GM21526 (cell line): Measurements from ENCODE around the gene ZIC3.

Experiments
- ATAC-seq: cut with Tn5 transposase; IDR thresholded peaks from one replicate; pipeline ENCODE4 v1.9.1; 2021; ENCODE audit warnings: moderate library complexity; ENCODE audit not compliant: unreplicated experiment, low FRiP score

The ZIC3 gene

GRCh38 chrX:137573324-137574101, 7.6 kb downstream of the ZIC3 start:
- no peak for ATAC-seq

- no peak for ATAC-seq
Observed at GRCh38 chrX:137574102-137574783, 8.3 kb downstream of the ZIC3 start.

GRCh38 chrX:137574784-137575293, 8.9 kb downstream of the ZIC3 start:
- ATAC-seq = no peak

- no peak for ATAC-seq
Observed at GRCh38 chrX:137575596-137576255, 9.8 kb downstream of the ZIC3 start.

GRCh38 chrX:137587151-137587550, 21.2 kb downstream of the ZIC3 start:
- no peak for ATAC-seq

GRCh38 chrX:137600769-137601168, 34.8 kb downstream of the ZIC3 start:
- ATAC-seq = no peak
